Measurements from ENCODE around the gene NBPF3. TPM values are rescaled to one million over a fixed set of nuclear protein-coding genes. Genes with fewer than 3 reads are reported as not detected.

Gene NBPF3
- total RNA-seq, 4 donors from 2014 or later: 6.4 to 16.3 (median 11.3) TPM

DNA sequence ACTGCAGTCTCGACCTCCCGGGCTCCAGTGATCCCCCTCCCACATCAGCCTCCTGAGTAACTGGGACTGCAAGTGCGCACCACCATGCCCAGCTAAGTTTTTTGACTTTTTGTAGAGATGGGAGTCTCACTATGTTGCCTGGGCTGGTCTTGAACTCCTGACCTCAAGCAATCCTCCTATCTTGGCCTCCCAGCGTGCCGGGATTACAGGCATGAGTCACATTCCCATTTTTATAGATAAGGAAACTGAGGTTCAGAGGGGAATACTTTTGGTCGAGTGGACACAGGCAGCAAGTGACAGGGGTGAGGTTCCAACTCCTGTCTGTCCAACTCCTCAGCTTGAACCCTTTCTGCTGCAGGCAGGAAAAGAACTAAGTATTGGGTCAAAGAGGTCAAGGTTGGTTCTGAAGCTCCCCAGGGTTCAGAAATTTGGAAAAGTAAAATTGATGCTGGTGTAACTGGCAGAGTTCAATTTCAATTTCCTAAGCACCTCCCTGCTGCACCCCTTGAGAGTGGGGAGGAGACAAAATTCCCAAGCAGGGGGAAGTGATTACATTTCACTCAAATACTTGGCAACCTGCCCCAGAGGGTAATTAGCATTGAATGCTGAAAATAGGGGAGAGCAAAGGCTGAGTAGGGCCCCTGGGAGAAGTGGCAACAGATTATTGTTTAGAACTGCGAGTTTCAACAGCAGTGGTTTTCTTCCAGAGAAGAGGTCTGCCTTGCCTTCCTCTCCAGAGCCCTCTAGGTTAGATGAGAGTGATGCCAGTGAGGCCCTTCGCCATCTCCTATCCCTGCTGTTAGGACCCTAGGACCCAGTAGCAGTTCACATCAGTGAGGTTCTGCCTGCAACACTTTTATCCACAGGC lies 51.8 kb downstream of the NBPF3 start:
- WGBS, 2 donors (ENCODE audit: low coverage in 1 of 2): 53% methylated on average over 3 of the region's 8 CpGs; no CpG with 5 or more reads in 1 of the 2 donors
- Histone ChIP-seq H3K36me3 (no peaks in the 10 kb centered on the region), H3K4me3 (no peak overlapping the region), H3K4me1 (peaks cover 0 to 6% (median 0%) of the 10 kb centered on the region in 3 donors), H3K27me3 (peaks cover 52% of the 10 kb centered on the region), H3K27ac (no peak overlapping the region), H3K9me3 (no peaks in the 10 kb centered on the region)
- no peak for ATAC-seq
- TF ChIP-seq POLR2AphosphoS5 (IDR thresholded peaks at IDR 0.05) (no peak), POLR2A (IDR thresholded peaks at IDR 0.05) (no peak), EP300 (IDR thresholded peaks at IDR 0.05) (no peak)
- TF ChIP-seq, protein P1, sequence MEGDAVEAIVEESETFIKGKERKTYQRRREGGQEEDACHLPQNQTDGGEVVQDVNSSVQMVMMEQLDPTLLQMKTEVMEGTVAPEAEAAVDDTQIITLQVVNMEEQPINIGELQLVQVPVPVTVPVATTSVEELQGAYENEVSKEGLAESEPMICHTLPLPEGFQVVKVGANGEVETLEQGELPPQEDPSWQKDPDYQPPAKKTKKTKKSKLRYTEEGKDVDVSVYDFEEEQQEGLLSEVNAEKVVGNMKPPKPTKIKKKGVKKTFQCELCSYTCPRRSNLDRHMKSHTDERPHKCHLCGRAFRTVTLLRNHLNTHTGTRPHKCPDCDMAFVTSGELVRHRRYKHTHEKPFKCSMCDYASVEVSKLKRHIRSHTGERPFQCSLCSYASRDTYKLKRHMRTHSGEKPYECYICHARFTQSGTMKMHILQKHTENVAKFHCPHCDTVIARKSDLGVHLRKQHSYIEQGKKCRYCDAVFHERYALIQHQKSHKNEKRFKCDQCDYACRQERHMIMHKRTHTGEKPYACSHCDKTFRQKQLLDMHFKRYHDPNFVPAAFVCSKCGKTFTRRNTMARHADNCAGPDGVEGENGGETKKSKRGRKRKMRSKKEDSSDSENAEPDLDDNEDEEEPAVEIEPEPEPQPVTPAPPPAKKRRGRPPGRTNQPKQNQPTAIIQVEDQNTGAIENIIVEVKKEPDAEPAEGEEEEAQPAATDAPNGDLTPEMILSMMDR (IDR thresholded peaks at IDR 0.05): no peak

DNA sequence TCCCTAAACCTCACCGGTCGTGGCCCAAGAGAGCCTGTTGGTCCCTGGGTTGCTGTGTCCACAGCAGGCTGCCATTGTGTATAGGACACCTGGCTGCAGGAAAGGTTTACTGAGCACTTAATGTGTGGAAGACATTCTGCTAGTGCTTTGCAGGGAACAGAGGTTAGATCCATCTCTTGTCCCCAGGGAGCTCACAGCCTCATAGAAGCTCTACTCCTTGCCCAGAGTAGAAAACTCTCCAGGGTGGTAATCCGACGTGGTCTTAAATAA lies 52.4 kb downstream of the NBPF3 start:
- H3K27me3 ChIP-seq: peaks cover 47% of the 10 kb centered on the region
- 36 to 60% methylated on average over 2 to 4 of the region's 4 CpGs for WGBS, 2 donors (ENCODE audit: low coverage in 1 of 2)
- TF ChIP-seq POLR2AphosphoS5 (IDR thresholded peaks at IDR 0.05) (no peak), EP300 (IDR thresholded peaks at IDR 0.05) (no peak), POLR2A (IDR thresholded peaks at IDR 0.05) (no peak)
- TF ChIP-seq, protein P1 (IDR thresholded peaks at IDR 0.05): no peak
- no peak overlapping the region for H3K4me3 ChIP-seq
- ATAC-seq: no peak
- no peak overlapping the region for H3K27ac ChIP-seq
- H3K9me3 ChIP-seq: no peaks in the 10 kb centered on the region
- H3K36me3 ChIP-seq: no peaks in the 10 kb centered on the region
- peaks cover 0 to 6% (median 0%) of the 10 kb centered on the region in 3 donors for H3K4me1 ChIP-seq

DNA sequence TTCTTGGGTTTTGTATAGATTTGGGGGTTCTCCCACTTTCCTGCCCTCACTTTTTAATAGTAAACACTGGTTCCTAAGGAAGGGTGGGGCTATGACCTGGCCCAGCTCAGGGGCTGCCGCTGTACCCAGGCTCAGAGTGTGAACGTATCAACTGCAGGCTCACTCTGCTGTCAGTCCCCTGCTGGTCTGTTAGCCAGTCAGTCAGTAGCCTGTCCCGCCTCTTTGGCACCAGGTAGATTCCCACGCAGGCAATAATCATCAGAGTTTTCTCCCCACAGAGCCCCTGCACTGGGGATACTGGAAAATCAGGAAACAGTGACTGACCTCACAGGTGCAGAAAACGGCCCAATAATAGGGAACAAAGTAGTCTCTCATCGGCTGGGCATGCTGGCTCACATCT lies 54.3 kb downstream of the NBPF3 start:
- ATAC-seq: no peak
- no peak overlapping the region for H3K4me3 ChIP-seq
- no peak overlapping the region for H3K27ac ChIP-seq
- H3K4me1 ChIP-seq: peaks cover 0 to 6% (median 0%) of the 10 kb centered on the region in 3 donors
- TF ChIP-seq EP300 (IDR thresholded peaks at IDR 0.05): no peak
- WGBS, 2 donors (ENCODE audit: low coverage in 1 of 2): no CpG with 5 or more reads among the region's 6 CpGs
- peaks cover 0 to 2% (median 0%) of the 10 kb centered on the region in 3 donors for H3K9me3 ChIP-seq
- peaks cover 28% of the 10 kb centered on the region for H3K27me3 ChIP-seq
- no peaks in the 10 kb centered on the region for H3K36me3 ChIP-seq

DNA sequence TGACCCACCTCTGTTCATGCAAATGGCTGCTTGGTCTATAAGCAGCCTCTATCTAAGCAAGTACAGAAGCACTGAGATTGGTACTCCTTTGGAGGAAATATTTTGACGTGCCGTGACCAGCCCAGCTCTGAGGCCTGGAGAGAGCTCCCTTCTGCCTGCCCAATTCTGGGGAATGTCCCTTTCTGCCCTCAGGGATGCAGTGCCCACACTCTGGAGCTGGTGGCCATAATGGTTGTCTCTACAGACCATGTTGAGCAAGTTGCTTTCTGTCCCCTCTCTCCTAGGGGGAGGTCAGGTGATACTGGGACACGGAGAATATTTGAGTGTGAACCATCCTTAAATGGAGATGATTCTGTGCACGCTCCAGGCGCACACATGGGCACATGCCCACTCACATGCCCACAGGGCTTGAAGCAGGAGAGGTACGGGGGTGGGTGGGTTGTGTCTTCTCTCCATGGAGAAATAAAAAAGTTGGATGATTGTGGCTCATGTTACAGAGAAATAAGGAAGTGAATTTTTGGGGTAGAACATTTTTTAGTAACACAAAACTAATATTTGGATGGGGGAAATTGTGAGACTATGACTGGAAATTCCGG lies 55.4 kb downstream of the NBPF3 start:
- H3K27me3 ChIP-seq: peaks cover 18% of the 10 kb centered on the region
- no peaks in the 10 kb centered on the region for H3K36me3 ChIP-seq
- ATAC-seq: no peak
- WGBS, 2 donors (ENCODE audit: low coverage in 1 of 2): 80 to 100% methylated on average over 1 to 5 of the region's 7 CpGs
- peaks cover 0 to 7% (median 0%) of the 10 kb centered on the region in 3 donors for H3K9me3 ChIP-seq
- peaks cover 0 to 6% (median 0%) of the 10 kb centered on the region in 3 donors for H3K4me1 ChIP-seq
- no peak overlapping the region for H3K4me3 ChIP-seq
- TF ChIP-seq POLR2AphosphoS5 (IDR thresholded peaks at IDR 0.05): no peak
- no peak for TF ChIP-seq POLR2A (IDR thresholded peaks at IDR 0.05)
- no peak for TF ChIP-seq EP300 (IDR thresholded peaks at IDR 0.05)
- TF ChIP-seq, protein P1 (IDR thresholded peaks at IDR 0.05): no peak
- no peak overlapping the region for H3K27ac ChIP-seq

DNA sequence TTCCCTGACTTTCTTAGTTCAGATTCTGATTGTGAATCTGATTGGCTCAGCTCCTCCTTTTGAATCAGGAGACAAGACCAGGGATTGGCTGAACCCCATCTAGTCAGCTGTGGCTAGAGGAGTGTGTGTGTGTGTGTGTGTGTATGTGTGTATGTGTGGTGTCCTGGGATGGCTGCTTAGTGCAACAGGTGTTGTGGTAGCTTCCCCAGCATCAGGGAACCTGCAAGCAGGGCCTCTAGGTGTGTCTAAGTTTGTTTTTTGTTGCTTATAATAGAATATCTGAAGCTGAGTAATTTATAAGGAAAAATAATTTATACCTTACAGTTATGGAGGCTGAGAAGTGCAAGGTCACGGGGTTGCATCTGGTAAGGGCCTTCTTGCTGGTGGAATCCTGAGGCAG lies 56.1 kb downstream of the NBPF3 start:
- Histone ChIP-seq H3K36me3 (no peaks in the 10 kb centered on the region), H3K27ac (no peak overlapping the region), H3K9me3 (peaks cover 0 to 7% (median 0%) of the 10 kb centered on the region in 3 donors), H3K4me1 (peaks cover 0 to 6% (median 0%) of the 10 kb centered on the region in 3 donors), H3K27me3 (peaks cover 10% of the 10 kb centered on the region), H3K4me3 (no peak overlapping the region)
- no peak for TF ChIP-seq POLR2A (IDR thresholded peaks at IDR 0.05)
- no peak for TF ChIP-seq EP300 (IDR thresholded peaks at IDR 0.05)
- TF ChIP-seq POLR2AphosphoS5 (IDR thresholded peaks at IDR 0.05): no peak
- TF ChIP-seq, protein P1 (IDR thresholded peaks at IDR 0.05): no peak
- 88 to 89% methylated on average over 1 of the region's 1 CpG for WGBS, 2 donors (ENCODE audit: low coverage in 1 of 2)
- ATAC-seq: no peak

Measured in gastroesophageal sphincter (tissue), 4 donors.